SK-N-SH (cell line): ENCODE results near the gene RAB33A. TPM values are rescaled to one million over a fixed set of nuclear protein-coding genes. Genes with fewer than 3 reads are reported as not detected.

ENCODE experiments used
- CTCF ChIA-PET: fragments of 300-600, 350-600 bp; formaldehyde crosslinking; extraction: SDS; loops from one replicate; lab custom pipeline; 2021; lab: Yijun Ruan, JAX
- POLR2A ChIA-PET: fragments of 350-600 bp; sonication (Branson Sonifier 250); formaldehyde crosslinking; extraction: SDS; loops from one replicate; lab custom pipeline; 2020; ENCODE audit warnings: antibody characterized with exemption, inconsistent platforms; lab: Yijun Ruan, JAX
- DNase-seq: peaks from one replicate; pipeline ENCODE4 v3.0.0; 2012
- H2AFZ ChIP-seq: fragments of 200-600 bp; sonication (generic); 2 replicates; pipeline ENCODE4 v1.8.1; 2016; ENCODE audit warnings: antibody characterized with exemption, mild to moderate bottlenecking, low read depth
- H3F3A ChIP-seq: fragments of 200-600 bp; sonication (generic); replicated peaks from 2 replicates; pipeline ENCODE3; 2016; ENCODE audit warnings: antibody characterized with exemption, mild to moderate bottlenecking; ENCODE audit not compliant: insufficient read depth
- H3K27ac ChIP-seq, 2 experiments: fragments of 200-500 bp in 1 of 2; fragments of 200-600 bp in 1 of 2; sonication (Bioruptor generic) in 1 of 2; sonication (generic), shearing (Covaris generic) in 1 of 2; 2 replicates each; pipeline versions ENCODE4 v1.5.1 to v1.6.1; 2014 to 2016; ENCODE audit warnings: low read depth in 2 of 2, inconsistent platforms in 1 of 2, low read length in 1 of 2, mild to moderate bottlenecking in 1 of 2, mixed read lengths in 1 of 2
- H3K27me3 ChIP-seq: fragments of 200-600 bp; sonication (generic), shearing (Covaris generic); 2 replicates; pipeline ENCODE4 v1.6.1; 2016; ENCODE audit warnings: mixed run types; ENCODE audit not compliant: insufficient read depth
- H3K36me3 ChIP-seq, 2 experiments: fragments of 200-500 bp in 1 of 2; fragments of 200-600 bp in 1 of 2; sonication (Bioruptor generic) in 1 of 2; sonication (generic) in 1 of 2; replicated peaks in 1 of 2; 2 replicates each; pipeline versions ENCODE3 to v1.5.1; 2014 to 2016; ENCODE audit warnings: low read length in 1 of 2, mild to moderate bottlenecking in 1 of 2; ENCODE audit not compliant: insufficient read depth in 2 of 2, control insufficient read depth in 1 of 2
- H3K4me1 ChIP-seq, 2 experiments: fragments of 200-500 bp in 1 of 2; fragments of 200-600 bp in 1 of 2; sonication (Bioruptor generic) in 1 of 2; sonication (generic), shearing (Covaris generic) in 1 of 2; 2 replicates each; pipeline versions ENCODE4 v1.5.1 to v1.6.1; 2014 to 2016; ENCODE audit warnings: low read depth in 1 of 2, low read length in 1 of 2, mixed run types in 1 of 2; ENCODE audit not compliant: insufficient read depth in 2 of 2, control insufficient read depth in 1 of 2
- H3K4me2 ChIP-seq: fragments of 200-600 bp; sonication (generic), shearing (Covaris generic); 2 replicates; pipeline ENCODE4 v1.6.1; 2017; ENCODE audit warnings: mixed run types
- H3K4me3 ChIP-seq, 2 experiments: fragments of 200-500 bp in 1 of 2; fragments of 200-600 bp in 1 of 2; sonication (Bioruptor generic) in 1 of 2; sonication (generic), shearing (Covaris generic) in 1 of 2; 2 replicates each; pipeline versions ENCODE4 v1.5.1 to v1.8.1; 2014 to 2016; ENCODE audit warnings: low read depth in 2 of 2, inconsistent platforms in 1 of 2, low read length in 1 of 2, mild to moderate bottlenecking in 1 of 2, mixed read lengths in 1 of 2, moderate library complexity in 1 of 2
- H3K79me2 ChIP-seq: fragments of 200-600 bp; sonication (generic); 2 replicates; pipeline ENCODE4 v1.8.1; 2017; ENCODE audit warnings: mild to moderate bottlenecking; ENCODE audit not compliant: insufficient read depth
- H3K9ac ChIP-seq: fragments of 200-600 bp; sonication (generic); 2 replicates; pipeline ENCODE4 v1.6.1; 2017; ENCODE audit warnings: mixed run types
- H3K9me2 ChIP-seq: fragments of 200-600 bp; sonication (generic); 2 replicates; pipeline ENCODE4 v1.6.1; 2017; ENCODE audit warnings: mixed run types
- H3K9me3 ChIP-seq: fragments of 200-600 bp; sonication (generic); 2 replicates; pipeline ENCODE4 v1.6.1; 2017; ENCODE audit warnings: mixed run types, mild to moderate bottlenecking, moderate library complexity
- H4K20me1 ChIP-seq: fragments of 200-600 bp; sonication (generic); 2 replicates; pipeline ENCODE4 v1.6.1; 2017; ENCODE audit warnings: mild to moderate bottlenecking, mixed run types; ENCODE audit not compliant: insufficient read depth
- CHD2 ChIP-seq: fragments of 150-350 bp; IDR thresholded peaks from 2 replicates; pipeline ENCODE4 v1.6.1; 2018; ENCODE audit warnings: low read length; ENCODE audit not compliant: partially characterized antibody
- ELF1 ChIP-seq: IDR thresholded peaks from 2 replicates; pipeline ENCODE4 v1.4.0; 2012
- EZH2phosphoT487 ChIP-seq: fragments of 200-600 bp; sonication (generic); IDR thresholded peaks from 2 replicates; pipeline ENCODE4 v1.6.1; 2017; ENCODE audit warnings: low read depth, mixed run types, mild to moderate bottlenecking, antibody characterized with exemption, moderate library complexity, borderline replicate concordance
- FOXJ3 ChIP-seq: sonication (generic); formaldehyde crosslinking; IDR thresholded peaks from 2 replicates; pipeline ENCODE4 v1.5.1; 2020; ENCODE audit warnings: mild to moderate bottlenecking, missing genetic modification reagents
- FOXM1 ChIP-seq: IDR thresholded peaks from 2 replicates; pipeline ENCODE4 v1.4.0; 2012; ENCODE audit warnings: low read depth, mild to moderate bottlenecking
- GABPA ChIP-seq: IDR thresholded peaks from 2 replicates; pipeline ENCODE4 v1.4.0; 2012; ENCODE audit warnings: low read depth, mild to moderate bottlenecking
- JUND ChIP-seq: IDR thresholded peaks from 2 replicates; pipeline ENCODE4 v1.4.0; 2012
- MAX ChIP-seq: IDR thresholded peaks from 2 replicates; pipeline ENCODE4 v1.4.0; 2012; ENCODE audit warnings: low read depth
- MEF2A ChIP-seq: IDR thresholded peaks from 2 replicates; pipeline ENCODE4 v1.4.0; 2012; ENCODE audit warnings: low read depth, borderline replicate concordance
- MXI1 ChIP-seq: IDR thresholded peaks from 2 replicates; pipeline ENCODE4 v1.6.1; 2012; ENCODE audit warnings: mild to moderate bottlenecking, low read depth, low read length, improper control_type of control experiment
- NFIC ChIP-seq: IDR thresholded peaks from 2 replicates; pipeline ENCODE4 v1.4.0; 2012; ENCODE audit warnings: borderline replicate concordance
- RAD21 ChIP-seq: IDR thresholded peaks from 2 replicates; pipeline ENCODE4 v1.6.1; 2012; ENCODE audit warnings: mild to moderate bottlenecking, low read length
- RFX5 ChIP-seq: IDR thresholded peaks from 2 replicates; pipeline ENCODE4 v1.6.1; 2012; ENCODE audit warnings: mild to moderate bottlenecking, improper control_type of control experiment, low read length
- RXRA ChIP-seq: IDR thresholded peaks from 2 replicates; pipeline ENCODE4 v1.4.0; 2012; ENCODE audit warnings: low read depth, mild to moderate bottlenecking, borderline replicate concordance
- SIN3A ChIP-seq: IDR thresholded peaks from 2 replicates; pipeline ENCODE4 v1.6.1; 2012; ENCODE audit warnings: low read depth, mild to moderate bottlenecking, low read length, moderate library complexity, borderline replicate concordance
- TAF1 ChIP-seq: IDR thresholded peaks from 2 replicates; pipeline ENCODE4 v1.6.1; 2012; ENCODE audit warnings: low read depth, mild to moderate bottlenecking, low read length, moderate library complexity, borderline replicate concordance
- TCF12 ChIP-seq: IDR thresholded peaks from 2 replicates; pipeline ENCODE4 v1.4.0; 2012
- TEAD4 ChIP-seq: IDR thresholded peaks from 2 replicates; pipeline ENCODE4 v1.4.0; 2012; ENCODE audit warnings: mild to moderate bottlenecking, borderline replicate concordance; ENCODE audit not compliant: insufficient read depth
- USF1 ChIP-seq: IDR thresholded peaks from 2 replicates; pipeline ENCODE4 v1.4.0; 2012; ENCODE audit warnings: low read depth, borderline replicate concordance
- YY1 ChIP-seq: IDR thresholded peaks from 2 replicates; pipeline ENCODE4 v1.4.0; 2012; ENCODE audit warnings: low read depth, mild to moderate bottlenecking
- WGBS: methylation state at CpG from one replicate; pipeline ENCODE4 v1.1.6; 2017; ENCODE audit warnings: low lambda C conversion rate; 5-methylcytosine and 5-hydroxymethylcytosine counted together
- polyA plus RNA-seq, 3 experiments: library from polyadenylated mRNA; depleted of rRNA; stranded (reverse); fragments of >200 nt; gene quantifications; 2 replicates each; pipeline ENCODE4 v1.2.3, GENCODE V29; 2012
- TF ChIP-seq, protein P1 (sequence below): fragments of 150-350 bp; IDR thresholded peaks from 2 replicates; pipeline ENCODE4 v1.6.1; 2016; ENCODE audit warnings: mild to moderate bottlenecking, low read depth, low read length
- TF ChIP-seq, protein P2 (sequence below): IDR thresholded peaks from 2 replicates; pipeline ENCODE4 v1.4.0; 2012; ENCODE audit warnings: low read depth, borderline replicate concordance

The RAB33A gene
- polyA plus RNA-seq, 1 of the 3 experiments (the other 2 are of a cell fraction) = 1.2 TPM

GRCh38 chrX:130212371-130212770 lies 40.6 kb downstream of the RAB33A start:
- no peaks in the 10 kb centered on the region for H4K20me1 ChIP-seq
- H3K36me3 ChIP-seq = peaks cover 27 to 40% of the 10 kb centered on the region in 2 experiments
- H3K4me1 ChIP-seq = no peaks in the 10 kb centered on the region
- H3F3A ChIP-seq = no peaks in the 10 kb centered on the region
- no peak for DNase-seq
- no peak overlapping the region for H3K4me2 ChIP-seq
- no peak overlapping the region for H3K4me3 ChIP-seq
- no peak overlapping the region for H3K27ac ChIP-seq
- ChIA-PET POLR2A (no interaction called here), CTCF (interaction anchor here (0.6 kb wide), 1 partner anchor 20 kb away, joined by 3 read pairs; no protein-coding TSS in a partner anchor)
- no peaks in the 10 kb centered on the region for H3K9me3 ChIP-seq
- H3K9ac ChIP-seq = no peak overlapping the region
- WGBS = 57% methylated on average over 1 of the region's 1 CpG
- TF ChIP-seq SIN3A (no peak), MXI1 (no peak), JUND (no peak), MAX (no peak), RFX5 (no peak), RAD21 (no peak), MEF2A (no peak), NFIC (no peak), CHD2 (no peak), ELF1 (no peak), TAF1 (no peak), TEAD4 (no peak), RXRA (no peak), USF1 (no peak)
- TF ChIP-seq, protein P1, sequence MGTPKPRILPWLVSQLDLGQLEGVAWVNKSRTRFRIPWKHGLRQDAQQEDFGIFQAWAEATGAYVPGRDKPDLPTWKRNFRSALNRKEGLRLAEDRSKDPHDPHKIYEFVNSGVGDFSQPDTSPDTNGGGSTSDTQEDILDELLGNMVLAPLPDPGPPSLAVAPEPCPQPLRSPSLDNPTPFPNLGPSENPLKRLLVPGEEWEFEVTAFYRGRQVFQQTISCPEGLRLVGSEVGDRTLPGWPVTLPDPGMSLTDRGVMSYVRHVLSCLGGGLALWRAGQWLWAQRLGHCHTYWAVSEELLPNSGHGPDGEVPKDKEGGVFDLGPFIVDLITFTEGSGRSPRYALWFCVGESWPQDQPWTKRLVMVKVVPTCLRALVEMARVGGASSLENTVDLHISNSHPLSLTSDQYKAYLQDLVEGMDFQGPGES = no peak
- no peaks in the 10 kb centered on the region for H3K9me2 ChIP-seq
- no peak overlapping the region for H2AFZ ChIP-seq
- H3K79me2 ChIP-seq = no peaks in the 10 kb centered on the region
- peaks cover 4% of the 10 kb centered on the region; the same call in 1 of the 2 replicates for H3K27me3 ChIP-seq

- 54% methylated on average over 2 of the region's 2 CpGs for WGBS
- CTCF ChIA-PET = no interaction called here
- Histone ChIP-seq H3K9me2 (no peaks in the 10 kb centered on the region), H2AFZ (no peak overlapping the region), H3K4me2 (no peak overlapping the region), H3F3A (no peaks in the 10 kb centered on the region), H3K27me3 (peaks cover 4% of the 10 kb centered on the region; the same call in 1 of the 2 replicates), H3K9ac (no peak overlapping the region), H4K20me1 (no peaks in the 10 kb centered on the region), H3K79me2 (no peaks in the 10 kb centered on the region), H3K36me3 (peaks cover 24 to 40% of the 10 kb centered on the region in 2 experiments), H3K9me3 (no peaks in the 10 kb centered on the region), H3K27ac (no peak overlapping the region), H3K4me1 (no peaks in the 10 kb centered on the region), H3K4me3 (no peak overlapping the region)
- POLR2A ChIA-PET = no interaction called here
- TF ChIP-seq RFX5 (no peak), TCF12 (no peak), FOXJ3 (CRISPR knock-in tag) (no peak), ELF1 (no peak), MAX (no peak), EZH2phosphoT487 (no peak), FOXM1 (no peak), YY1 (no peak), RXRA (no peak), MEF2A (no peak), NFIC (no peak), GABPA (no peak)
- TF ChIP-seq, protein P2, sequence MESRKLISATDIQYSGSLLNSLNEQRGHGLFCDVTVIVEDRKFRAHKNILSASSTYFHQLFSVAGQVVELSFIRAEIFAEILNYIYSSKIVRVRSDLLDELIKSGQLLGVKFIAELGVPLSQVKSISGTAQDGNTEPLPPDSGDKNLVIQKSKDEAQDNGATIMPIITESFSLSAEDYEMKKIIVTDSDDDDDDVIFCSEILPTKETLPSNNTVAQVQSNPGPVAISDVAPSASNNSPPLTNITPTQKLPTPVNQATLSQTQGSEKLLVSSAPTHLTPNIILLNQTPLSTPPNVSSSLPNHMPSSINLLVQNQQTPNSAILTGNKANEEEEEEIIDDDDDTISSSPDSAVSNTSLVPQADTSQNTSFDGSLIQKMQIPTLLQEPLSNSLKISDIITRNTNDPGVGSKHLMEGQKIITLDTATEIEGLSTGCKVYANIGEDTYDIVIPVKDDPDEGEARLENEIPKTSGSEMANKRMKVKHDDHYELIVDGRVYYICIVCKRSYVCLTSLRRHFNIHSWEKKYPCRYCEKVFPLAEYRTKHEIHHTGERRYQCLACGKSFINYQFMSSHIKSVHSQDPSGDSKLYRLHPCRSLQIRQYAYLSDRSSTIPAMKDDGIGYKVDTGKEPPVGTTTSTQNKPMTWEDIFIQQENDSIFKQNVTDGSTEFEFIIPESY = no peak
- DNase-seq = no peak
Measured at GRCh38 chrX:130213376-130213775, 41.6 kb downstream of the RAB33A start.
